Breast epithelium (tissue), 3 donors: Measurements from ENCODE around the gene PARP12.

Source experiments
- POLR2A ChIP-seq: fragments of 450-650 bp; IDR thresholded peaks from one replicate; pipeline ENCODE4 v1.6.1; 2016; ENCODE audit warnings: antibody characterized with exemption, mild to moderate bottlenecking, moderate library complexity
- POLR2AphosphoS5 ChIP-seq, 3 donors: sonication (generic); formaldehyde crosslinking; IDR thresholded peaks; one replicate each; pipeline ENCODE4 v1.6.1; 2017; ENCODE audit warnings: antibody characterized with exemption in 3 of 3
- TF ChIP-seq, protein P1 (sequence below), 3 donors: fragments of 450-650 bp; IDR thresholded peaks; one replicate each; pipeline ENCODE4 v1.5.1; 2016 to 2017; ENCODE audit warnings: antibody characterized with exemption in 3 of 3, mild to moderate bottlenecking in 3 of 3, moderate library complexity in 3 of 3

DNA sequence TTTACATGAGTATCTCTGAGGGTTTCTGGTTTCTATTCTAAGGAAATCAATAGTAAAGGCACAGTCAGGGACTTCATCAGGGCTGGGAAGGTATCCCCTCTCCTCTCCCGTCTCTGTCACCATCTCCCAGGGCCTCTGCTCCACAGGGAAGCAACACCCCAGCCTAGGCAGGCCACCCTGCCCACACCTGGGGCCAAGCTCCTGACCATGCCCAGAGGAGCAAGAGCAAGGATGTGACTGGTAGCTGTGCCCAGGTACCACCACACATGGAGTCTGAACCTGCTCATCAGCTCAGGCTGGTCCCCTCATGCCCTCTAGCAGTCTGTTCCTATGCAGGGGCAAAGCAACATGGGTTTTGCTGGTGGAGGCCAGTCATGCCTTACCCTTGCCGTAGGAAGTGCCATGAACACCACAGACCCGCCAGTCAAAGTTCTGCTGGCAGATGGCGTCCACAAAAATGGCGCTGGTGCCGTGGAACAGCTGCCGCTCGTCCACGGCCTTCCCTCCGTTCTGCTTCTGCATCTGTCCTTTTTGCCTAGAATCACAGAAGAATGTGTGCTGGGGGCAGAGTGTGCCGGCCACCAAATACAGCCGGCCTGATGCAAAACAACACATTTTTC is 36.8 kb downstream of the PARP12 start:
- TF ChIP-seq, protein P1, sequence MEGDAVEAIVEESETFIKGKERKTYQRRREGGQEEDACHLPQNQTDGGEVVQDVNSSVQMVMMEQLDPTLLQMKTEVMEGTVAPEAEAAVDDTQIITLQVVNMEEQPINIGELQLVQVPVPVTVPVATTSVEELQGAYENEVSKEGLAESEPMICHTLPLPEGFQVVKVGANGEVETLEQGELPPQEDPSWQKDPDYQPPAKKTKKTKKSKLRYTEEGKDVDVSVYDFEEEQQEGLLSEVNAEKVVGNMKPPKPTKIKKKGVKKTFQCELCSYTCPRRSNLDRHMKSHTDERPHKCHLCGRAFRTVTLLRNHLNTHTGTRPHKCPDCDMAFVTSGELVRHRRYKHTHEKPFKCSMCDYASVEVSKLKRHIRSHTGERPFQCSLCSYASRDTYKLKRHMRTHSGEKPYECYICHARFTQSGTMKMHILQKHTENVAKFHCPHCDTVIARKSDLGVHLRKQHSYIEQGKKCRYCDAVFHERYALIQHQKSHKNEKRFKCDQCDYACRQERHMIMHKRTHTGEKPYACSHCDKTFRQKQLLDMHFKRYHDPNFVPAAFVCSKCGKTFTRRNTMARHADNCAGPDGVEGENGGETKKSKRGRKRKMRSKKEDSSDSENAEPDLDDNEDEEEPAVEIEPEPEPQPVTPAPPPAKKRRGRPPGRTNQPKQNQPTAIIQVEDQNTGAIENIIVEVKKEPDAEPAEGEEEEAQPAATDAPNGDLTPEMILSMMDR (IDR thresholded peaks at IDR 0.05), result no peak
- no peak for TF ChIP-seq POLR2A
- no peak for TF ChIP-seq POLR2AphosphoS5 (IDR thresholded peaks at IDR 0.05)
